GM12872 (cell line): ENCODE results near the gene NLRP3.

Experiments
- TF ChIP-seq, protein P1 (sequence below): IDR thresholded peaks from 3 replicates; pipeline ENCODE4 v1.5.1; 2011; ENCODE audit warnings: low read depth, mild to moderate bottlenecking, low read length, moderate library complexity; ENCODE audit not compliant: insufficient read depth

Gene NLRP3

DNA sequence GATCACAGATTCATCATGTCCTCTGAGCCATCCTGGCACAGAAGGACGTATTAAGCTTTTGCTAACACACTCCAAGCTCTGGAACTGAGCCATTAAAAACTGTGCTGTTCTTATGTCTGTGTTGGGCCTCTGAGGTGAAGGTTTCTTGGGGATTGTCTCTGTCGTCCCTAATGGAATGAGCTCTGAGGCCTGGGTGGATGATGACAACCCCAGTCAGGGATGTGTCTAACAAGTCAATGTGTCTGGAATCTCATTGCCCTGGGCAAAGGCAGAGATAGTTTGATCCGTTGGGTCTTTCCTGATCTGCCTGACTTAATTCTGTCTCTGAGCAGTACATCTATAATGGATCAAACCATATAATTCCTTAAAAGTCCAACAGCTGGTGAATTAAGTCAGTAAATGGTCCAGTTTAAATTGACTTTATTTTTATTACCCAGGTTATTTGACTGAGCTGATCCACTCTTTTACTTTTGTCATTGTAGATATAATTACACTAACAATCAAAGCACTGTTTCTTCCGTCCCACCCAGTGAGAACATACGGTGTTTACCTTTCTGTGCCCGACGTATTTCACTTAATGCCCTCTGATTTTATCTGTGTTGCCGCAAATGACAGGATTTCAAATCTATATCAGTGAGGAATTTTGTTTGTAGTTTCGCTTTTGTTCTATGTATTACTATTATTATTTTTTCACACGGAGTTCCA, 80.8 kb downstream of the NLRP3 start:
- TF ChIP-seq, protein P1, sequence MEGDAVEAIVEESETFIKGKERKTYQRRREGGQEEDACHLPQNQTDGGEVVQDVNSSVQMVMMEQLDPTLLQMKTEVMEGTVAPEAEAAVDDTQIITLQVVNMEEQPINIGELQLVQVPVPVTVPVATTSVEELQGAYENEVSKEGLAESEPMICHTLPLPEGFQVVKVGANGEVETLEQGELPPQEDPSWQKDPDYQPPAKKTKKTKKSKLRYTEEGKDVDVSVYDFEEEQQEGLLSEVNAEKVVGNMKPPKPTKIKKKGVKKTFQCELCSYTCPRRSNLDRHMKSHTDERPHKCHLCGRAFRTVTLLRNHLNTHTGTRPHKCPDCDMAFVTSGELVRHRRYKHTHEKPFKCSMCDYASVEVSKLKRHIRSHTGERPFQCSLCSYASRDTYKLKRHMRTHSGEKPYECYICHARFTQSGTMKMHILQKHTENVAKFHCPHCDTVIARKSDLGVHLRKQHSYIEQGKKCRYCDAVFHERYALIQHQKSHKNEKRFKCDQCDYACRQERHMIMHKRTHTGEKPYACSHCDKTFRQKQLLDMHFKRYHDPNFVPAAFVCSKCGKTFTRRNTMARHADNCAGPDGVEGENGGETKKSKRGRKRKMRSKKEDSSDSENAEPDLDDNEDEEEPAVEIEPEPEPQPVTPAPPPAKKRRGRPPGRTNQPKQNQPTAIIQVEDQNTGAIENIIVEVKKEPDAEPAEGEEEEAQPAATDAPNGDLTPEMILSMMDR, result no peak
